ENCODE results near the gene PRAMEF6.
"Not testable (repeated sequence)": the region's sequence is repeated elsewhere in the genome, so short reads cannot be mapped to it uniquely, and the experiment has no call there.

PRAMEF6 gene

GRCh38 chr1:12947480-12947879, at the start of gene PRAMEF6:
TSS of gene PRAMEF6 (minus strand) at chr1:12947580. CDS start at chr1:12942518, 5,062 bp downstream.
- DNase-seq (ENCODE audit: low read depth in 2 of 2, low spot score in 1 of 2) = not testable (repeated sequence)

- DNase-seq (ENCODE audit: low read depth in 2 of 2, low spot score in 1 of 2) = not testable (repeated sequence)
These were observed 23.0 kb downstream of the PRAMEF6 start for GRCh38 chr1:12924368-12924767.

GRCh38 chr1:12921749-12922148, 25.6 kb downstream of the PRAMEF6 start:
- DNase-seq (ENCODE audit: low read depth in 2 of 2, low spot score in 1 of 2) = not testable (repeated sequence)

GRCh38 chr1:12916310-12916709, 31.1 kb downstream of the PRAMEF6 start, which contains the start of gene PRAMEF7:
TSS of gene PRAMEF7 (plus strand) at chr1:12916610. CDS start at chr1:12917693, 1,083 bp downstream.
- not testable (repeated sequence) for DNase-seq (ENCODE audit: low read depth in 2 of 2, low spot score in 1 of 2)

- not testable (repeated sequence) for DNase-seq (ENCODE audit: low read depth in 2 of 2, low spot score in 1 of 2)
These were observed 43.4 kb downstream of the PRAMEF6 start for GRCh38 chr1:12903793-12904572.

- DNase-seq (ENCODE audit: low read depth in 2 of 2, low spot score in 1 of 2) = not testable (repeated sequence)
These were observed 48.2 kb downstream of the PRAMEF6 start for GRCh38 chr1:12899186-12899585.

GRCh38 chr1:12898170-12898569, 49.2 kb downstream of the PRAMEF6 start, which contains the start of gene PRAMEF10:
TSS of gene PRAMEF10 (minus strand) at chr1:12898270. CDS start at chr1:12895847, 2,423 bp downstream.
- not testable (repeated sequence) for DNase-seq (ENCODE audit: low read depth in 2 of 2, low spot score in 1 of 2)
